OCI-LY1 (cell line): ENCODE results near the gene RIPPLY2.

Source experiments
- CTCF ChIP-seq: fragments of 200-600 bp; sonication (generic), shearing (Covaris generic); IDR thresholded peaks from 2 replicates; pipeline ENCODE4 v1.5.1; 2017; ENCODE audit warnings: mild to moderate bottlenecking, antibody characterized with exemption, low read length, moderate library complexity, mixed read lengths
- EZH2 ChIP-seq: fragments of 200-600 bp; sonication (generic), shearing (Covaris generic); IDR thresholded peaks from 2 replicates; pipeline ENCODE4 v1.8.0; 2017; ENCODE audit warnings: borderline replicate concordance, mixed run types, mild to moderate bottlenecking, antibody characterized with exemption, low read length, moderate library complexity, mixed read lengths

DNA sequence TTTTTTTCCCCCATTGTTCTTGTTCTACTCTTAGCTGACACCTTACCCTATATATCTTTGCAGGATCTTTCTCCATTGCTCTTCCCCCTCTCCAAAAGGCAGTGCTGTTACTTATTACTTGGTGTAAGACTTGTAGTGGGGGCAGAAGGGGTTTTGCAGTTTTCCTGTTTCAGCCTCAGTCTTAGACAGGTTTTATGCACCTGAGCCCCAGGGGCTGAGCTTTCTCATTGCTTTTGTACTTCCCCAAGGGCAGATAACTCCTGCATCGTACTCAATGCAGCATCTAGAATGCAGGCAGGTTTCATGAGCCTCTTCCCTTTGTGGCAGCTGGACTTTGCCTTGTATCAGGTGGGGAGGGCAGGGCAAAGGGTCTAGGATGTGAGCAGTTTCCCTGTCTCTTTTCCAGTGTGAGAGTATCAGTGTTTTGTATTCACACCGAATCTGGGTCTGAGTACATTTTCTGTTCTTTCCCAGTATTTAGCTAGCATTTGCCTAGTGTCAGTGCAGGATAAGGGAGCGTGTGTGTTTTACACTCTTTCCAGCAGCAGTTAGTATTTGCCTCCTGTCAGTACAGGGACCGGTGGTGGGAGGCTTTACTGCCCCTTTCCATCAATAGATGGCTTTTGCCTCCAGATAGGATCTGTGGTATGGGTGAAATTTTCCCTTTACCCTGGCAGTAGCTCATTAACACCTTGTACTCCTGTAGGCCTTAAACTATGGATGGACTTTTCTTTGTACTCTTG is 25.9 kb downstream of the RIPPLY2 start:
- TF ChIP-seq CTCF (no peak), EZH2 (no peak)
